COLO829 (cell line): ENCODE data around the gene SLAMF6.
"Not testable (repeated sequence)": the region's sequence is repeated elsewhere in the genome, so short reads cannot be mapped to it uniquely, and the experiment has no call there.

ENCODE experiments used
- DNase-seq: peaks from one replicate; pipeline ENCODE4 v3.0.0; 2012; ENCODE audit warnings: low spot score

The SLAMF6 gene

DNA sequence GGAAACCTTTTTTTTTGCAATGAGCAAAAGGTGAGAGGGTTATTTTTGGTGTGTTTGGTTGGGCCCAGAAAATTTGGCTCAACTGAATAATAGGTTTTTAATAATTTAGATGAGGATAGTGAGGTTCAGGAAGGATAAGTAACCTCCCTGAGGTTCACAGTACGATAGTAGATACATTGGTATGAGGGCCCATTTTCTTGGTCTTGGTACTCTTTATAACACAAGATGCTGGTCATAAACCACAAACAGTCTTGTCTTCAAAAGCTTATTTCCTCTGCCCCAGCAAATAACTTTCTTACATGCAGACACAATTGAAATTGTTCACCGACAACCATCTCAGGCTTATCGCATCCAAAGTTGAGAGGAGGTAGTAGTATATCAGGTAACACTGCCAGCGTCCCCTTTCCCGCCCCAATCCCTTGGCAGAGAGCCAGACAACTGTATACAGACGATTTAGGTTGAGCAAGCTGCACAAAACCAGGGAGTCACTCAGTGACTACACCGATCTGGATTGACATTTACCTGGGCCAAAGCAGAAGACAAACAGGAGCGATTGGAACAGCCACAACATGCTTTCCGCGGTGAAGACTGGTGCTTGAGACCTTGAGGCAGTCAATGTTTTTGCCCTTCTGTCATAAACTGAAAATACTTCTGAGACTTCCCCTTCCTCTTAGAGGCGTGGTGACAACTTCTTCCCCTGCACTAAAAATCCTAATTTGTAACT lies at the start of gene SLAMF6:
TSS of gene SLAMF6 (minus strand) at position 634 of the 724 bp plus-strand sequence. CDS start at position 571, 63 bp downstream.
- no peak for DNase-seq

DNA sequence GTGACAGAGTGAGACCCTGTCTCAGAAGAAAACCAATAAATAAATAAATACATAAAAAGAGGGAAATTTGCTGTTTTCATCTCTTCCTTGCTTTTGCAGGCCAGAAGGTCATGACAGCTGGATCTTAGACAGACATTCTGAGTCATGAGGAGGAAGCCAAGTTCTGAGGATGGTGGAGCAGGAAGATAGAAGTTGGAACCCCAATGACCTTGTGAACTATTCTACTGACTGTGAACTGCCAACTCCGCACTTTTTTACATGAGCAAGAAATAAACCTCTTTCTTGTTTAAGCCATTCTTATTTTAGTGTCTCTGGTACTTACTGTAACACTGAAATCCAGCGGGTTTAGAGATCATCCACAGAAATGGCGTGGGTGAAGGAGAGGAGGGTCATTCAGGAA lies 47.8 kb upstream of the SLAMF6 start:
- DNase-seq: no peak

DNA sequence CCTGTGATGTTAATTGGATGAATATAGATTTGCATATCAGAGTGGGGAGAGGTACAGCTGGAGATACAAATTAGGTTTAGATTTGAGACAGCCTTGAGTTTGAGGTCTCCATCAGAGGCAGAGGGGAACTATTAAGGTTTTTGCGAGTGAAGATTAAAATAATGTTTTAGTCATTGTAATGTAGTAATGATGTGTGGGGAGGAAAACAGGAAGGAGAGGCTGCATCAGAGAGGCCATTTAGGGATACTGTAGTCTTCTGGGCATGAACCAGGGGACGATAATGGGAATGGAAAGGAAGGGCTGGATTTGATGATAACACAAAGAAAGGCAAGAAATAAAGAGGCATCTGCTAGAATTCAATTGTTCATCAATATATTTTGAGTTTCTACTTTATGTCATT lies 46.8 kb upstream of the SLAMF6 start:
- DNase-seq: no peak

DNA sequence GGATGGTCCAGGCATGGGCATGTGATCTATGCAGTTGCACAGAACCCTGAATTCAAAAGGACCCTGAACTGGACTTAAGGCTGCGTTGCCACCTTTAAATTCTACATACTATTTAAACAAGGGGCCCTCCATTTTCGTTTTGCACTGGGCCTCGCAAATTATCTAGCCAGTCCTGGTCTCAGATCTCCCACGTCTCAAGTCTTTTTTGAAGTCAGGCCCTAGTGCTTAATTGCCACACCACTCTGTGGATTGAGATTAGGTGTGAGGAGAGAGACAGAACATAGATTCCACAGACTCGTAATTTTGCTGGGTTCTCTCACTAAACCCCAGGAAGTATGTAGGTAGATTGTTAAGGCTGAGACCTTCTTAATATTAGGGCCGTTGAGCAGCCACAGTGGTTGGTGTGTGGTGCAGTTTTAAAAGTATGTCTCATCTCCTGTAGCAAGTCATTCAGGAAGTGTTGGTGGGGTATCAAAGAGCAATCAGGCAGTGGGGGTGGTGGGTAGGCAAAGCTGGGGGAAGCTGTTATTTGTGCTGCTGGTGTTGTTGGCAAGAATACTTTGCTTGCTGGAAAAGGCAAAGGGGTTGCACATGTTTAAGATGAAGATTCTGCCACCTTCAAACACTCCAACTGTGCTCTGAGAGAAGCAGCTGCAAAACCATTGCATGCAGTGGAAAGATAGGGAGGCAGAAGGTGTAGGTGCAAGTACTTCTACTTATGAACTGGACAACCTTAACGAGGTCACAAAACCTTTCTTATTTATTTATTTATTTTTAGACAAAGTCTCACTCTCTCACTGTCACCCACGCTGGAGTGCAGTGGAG lies 45.0 kb upstream of the SLAMF6 start:
- DNase-seq: no peak

DNA sequence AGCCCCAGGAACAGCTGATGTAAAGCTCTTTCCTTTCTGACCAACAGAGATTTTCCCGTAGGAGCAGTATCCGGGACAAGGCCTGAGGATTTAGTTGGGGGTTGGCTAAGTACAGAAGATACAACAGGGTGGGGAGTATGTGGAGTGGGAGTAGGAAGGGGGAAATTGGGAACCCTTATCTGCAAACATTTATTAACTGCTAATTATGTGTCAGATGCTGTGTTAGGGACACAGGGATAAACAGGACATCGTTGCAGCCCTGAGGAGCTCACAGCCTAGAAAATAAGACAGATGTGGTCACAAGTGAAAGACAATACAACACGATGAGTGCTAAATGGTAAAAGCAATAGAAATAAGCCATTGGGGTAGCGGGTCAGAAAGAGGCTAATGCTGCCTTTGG lies 44.3 kb upstream of the SLAMF6 start:
- DNase-seq: no peak

DNA sequence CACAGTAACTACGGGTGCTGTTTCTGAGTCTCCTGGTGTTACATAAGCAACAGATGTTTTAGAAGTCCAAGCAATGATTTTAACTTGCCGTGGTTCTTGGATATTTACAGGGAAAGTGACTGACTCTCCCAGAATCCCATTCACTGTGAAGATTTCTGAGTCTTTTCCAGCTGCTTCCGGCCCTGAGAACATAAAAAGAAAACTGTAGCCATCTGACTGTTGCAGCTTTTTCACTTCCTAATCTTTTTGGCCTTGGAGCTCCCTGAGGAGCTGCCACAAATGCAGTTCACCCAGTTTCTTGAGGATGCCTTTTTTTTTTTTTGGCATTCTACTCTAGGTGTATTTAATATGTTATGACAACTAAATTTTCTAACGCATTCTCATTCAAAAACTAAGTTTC lies 42.5 kb upstream of the SLAMF6 start:
- no peak for DNase-seq

DNA sequence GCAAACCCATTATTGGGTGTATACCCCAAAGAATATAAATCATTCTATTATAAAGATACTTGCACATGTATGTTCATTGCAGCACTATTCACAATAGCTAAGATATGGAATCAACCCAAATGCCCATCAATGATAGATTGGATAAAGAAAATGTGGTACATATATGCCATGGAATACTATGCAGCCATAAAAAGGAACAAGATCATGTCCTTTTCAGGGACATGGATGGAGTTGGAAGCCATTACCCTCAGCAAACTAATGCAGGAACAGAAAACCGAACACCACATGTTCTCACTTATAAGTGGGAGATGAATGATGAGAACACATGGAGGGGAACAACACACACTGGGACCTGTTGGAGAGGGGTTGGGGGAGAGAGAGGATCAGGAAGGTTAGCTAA lies 40.2 kb upstream of the SLAMF6 start:
- not testable (repeated sequence) for DNase-seq

DNA sequence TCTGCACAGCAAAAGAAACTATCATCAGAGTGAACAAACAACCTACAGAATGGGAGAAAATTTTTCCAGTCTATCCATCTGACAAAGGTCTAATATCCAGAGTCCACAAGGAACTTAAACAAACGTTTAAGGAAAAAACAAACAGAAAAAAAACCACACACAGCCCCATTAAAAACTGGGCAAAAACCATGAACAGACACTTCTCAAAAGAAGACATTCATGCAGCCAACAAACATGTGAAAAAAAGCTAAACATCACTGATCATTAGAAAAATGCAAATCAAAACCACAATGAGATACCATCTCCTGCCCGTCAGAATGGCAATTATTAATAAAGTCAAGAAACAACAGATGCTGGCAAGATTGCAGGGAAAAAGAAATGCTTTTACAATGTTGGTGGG lies 39.7 kb upstream of the SLAMF6 start:
- DNase-seq: not testable (repeated sequence)

DNA sequence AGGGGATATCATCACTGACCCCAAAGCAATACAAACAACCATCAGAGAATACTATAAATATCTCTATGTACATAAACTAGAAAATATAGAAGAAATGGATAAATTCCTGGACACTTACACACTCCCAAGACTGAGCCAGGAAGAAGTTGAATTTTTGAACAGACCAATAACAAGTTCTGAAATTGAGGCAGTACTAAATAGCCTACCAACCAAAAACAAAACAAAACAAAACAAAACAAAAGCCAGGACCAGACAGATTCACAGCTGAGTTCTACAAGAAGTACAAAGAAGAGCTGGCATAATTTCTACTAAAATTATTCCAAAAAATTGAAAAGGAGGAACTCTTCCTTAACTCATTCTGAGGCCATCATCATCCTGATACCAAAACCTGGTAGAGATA lies 37.8 kb upstream of the SLAMF6 start:
- DNase-seq: no peak

DNA sequence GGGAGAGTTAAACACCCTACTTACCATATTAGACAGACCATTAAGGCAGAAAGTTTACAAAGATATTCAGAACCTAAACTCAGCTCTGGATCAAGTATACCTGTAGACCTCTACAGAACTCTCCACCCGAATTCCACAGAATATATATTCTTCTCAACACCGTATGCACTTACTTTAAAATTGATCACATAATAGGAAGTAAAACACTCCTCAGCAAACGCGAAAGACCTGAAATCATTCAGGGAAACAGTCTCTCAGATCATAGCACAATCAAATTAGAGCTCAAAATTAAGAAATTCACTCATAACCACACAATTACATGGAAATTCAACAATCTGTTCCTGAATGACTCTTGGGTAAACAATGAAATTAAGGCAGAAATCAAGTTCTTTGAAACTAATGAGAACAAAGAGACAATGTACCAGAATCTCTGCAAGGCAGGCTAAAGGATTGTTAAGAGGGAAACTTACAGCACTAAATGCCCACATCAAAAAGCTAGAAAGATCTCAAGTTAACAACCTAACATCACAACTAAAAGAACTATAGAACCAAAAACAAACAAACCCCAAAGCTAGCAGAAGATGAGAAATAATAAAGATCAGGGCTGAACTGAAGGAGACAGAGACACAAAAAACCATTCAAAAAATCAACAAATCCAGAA lies 37.1 kb upstream of the SLAMF6 start:
- no peak for DNase-seq

DNA sequence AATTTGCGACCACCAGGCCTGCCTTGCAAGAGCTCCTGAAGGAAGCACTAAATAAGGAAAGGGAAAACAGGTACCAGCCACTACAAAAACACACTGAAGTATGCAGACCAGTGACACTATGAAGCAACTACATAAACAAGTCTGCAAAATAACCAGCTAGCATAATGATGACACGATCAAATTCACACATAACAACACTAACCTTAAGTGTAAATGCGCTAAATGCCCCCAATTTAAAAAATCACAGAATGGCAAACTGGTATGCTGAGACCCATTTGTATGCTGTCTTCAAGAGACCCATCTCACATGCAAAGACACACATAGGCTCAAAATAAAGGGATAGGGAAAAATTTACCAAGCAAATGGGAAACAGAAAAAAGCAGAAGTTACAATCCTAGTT lies 36.4 kb upstream of the SLAMF6 start:
- DNase-seq: not testable (repeated sequence)

DNA sequence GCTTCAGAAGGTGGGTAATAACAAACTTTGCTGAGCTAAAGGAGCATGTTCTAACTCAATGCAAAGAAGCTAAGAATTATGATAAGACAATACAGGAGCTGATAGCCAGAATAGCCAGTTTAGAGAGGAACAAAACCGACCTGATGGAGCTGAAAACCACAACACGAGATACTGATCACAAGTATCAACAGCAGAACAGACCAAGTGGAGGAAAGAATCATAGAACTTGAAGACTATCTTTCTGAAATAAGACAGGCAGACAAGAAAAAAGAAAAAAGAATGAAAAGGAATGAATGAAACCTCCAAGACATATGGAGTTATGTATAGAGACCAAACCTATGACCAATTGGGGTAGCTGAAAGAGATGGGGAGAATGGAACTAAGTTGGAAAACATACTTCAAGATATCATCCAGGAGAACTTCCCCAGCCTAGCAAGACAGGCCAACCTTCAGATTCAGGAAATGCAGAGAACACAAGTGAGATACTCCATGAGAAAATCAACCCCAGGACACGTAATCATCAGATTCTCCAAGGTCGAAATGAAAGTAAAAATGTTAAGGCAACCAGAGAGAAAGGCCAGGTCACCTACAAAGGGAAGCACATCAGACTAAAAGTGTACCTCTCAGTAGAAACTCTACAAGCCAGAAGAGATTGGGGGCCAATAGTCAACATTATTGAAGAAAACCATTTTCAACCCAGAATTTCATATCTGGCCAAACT lies 35.8 kb upstream of the SLAMF6 start:
- DNase-seq: no peak

DNA sequence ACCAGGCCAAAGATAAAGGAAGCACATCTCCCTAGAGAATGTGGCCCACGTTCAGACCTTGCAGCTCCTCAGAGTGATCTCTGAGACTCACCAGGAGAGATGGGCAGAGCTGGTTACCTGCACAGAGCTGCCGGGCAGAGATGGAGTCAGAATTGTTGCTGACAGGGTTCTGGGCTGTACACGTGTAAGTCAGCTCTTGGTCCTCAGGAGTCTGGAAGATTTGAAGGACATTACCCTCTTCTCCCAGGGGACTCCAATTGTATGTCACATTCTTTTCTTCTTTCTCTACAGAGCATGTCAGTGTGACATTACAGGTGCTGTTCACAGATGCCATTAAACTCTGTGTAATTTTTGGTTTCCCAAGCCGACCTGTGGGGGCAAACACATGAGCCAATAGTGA lies 30.7 kb upstream of the SLAMF6 start:
- no peak for DNase-seq

DNA sequence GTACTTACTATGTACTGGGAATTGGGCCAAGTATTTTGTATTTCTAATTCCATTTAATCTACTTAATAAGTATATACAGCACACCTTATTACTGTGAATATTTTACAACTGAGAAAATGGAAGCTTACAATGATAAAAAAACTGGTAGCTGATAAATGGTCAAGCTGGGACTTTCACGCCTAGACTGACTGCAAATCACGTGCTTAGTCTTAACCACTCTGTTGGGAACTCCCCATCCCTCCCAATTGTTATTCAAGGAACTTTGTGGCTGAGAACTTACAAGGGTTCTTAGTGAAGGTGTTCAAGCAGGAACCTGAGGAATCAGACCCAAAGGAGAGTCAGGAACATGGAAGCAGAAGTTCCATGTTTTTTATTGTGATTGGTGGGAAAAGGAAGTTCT lies 29.4 kb upstream of the SLAMF6 start:
- DNase-seq: no peak

DNA sequence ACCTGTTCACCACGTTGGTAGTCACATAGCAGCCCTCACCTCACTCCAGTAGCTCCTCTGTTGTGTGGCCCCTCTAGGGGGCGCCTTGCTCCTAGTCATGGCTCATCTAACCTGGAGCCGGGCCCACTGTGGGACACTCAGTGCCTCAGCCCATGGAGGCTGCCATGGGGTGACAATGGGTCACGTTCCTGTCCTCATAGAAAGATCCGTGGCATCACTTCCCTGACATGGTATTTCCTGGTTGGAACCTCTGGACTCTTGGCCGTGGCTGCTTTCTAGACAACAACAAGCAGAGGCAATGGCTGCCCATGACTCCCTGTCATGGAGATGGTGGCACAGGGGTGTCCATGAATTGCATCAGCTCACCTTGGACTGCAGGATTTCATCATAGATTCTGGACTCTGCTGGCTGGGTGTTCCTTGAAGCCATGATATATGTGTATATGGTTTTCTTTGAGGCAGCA lies 27.5 kb upstream of the SLAMF6 start:
- DNase-seq: no peak

DNA sequence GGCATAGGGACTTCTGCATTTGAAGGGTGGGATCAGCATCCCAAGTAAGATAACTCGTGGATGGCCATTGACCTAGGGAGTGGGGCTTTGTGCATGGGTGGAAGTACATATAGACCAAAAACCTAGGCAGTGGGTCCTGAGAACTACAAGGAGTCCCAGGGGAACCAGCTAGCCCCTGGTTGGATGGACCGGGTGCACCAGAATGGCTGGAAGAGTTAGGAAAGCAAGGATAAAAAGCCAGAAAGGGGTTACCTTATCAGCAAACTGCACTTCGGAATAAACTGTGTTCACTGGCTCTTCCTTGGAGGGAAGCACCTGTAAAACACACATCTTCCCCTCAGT lies 26.6 kb upstream of the SLAMF6 start:
- no peak for DNase-seq

DNA sequence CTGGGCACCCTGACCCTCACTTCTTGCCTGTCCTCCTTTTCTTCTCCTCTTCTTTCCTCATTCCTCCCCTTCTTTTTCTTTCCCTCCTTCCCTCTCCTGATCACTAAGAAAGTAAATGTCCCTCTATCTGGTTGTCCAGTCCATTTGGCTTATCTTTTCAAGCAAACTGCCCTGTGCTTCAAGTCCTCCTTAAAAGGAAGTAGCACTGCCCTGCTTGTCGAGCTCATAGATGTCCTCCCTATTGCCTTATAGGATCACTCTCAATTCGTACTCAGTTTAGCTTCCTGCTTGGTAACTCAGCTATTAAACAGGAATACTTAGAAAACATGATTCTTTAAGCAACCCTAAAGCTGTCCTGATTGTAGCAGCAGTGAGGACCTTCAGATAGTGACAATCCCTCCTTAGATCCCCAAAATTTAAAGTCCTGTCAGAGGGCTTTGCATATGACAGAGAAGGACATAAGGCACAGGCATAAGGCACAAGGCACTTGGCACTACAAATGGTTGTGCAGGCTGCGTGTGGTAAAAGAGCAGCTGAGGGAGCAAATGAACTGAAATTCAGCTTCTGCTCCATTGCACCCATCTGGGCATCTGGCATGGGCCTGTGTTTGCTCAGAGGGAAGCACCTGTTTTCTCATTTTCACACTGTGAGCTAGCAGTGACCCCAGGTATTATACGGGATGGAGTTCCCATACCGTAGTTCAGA lies 26.1 kb upstream of the SLAMF6 start:
- no peak for DNase-seq

DNA sequence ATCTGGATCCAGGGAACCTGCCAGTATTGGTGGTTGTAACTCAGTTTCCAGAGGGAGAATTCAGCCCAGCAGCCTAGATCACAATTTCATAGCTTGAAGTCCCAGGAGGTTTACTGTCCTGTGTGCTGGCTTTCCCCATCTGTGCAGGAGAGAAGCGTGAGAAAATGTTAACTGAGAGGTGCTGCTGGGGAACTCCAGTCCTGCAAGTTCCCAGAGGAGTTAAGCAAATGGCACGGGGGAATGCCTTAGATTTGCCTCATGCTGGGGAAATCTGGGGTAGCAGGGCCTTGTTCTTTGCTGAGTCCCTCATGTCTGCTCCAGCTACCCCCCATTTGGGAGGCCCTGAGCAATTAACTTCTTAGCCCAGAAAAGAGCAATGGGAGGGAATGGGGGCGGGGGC lies 25.1 kb upstream of the SLAMF6 start:
- no peak for DNase-seq

DNA sequence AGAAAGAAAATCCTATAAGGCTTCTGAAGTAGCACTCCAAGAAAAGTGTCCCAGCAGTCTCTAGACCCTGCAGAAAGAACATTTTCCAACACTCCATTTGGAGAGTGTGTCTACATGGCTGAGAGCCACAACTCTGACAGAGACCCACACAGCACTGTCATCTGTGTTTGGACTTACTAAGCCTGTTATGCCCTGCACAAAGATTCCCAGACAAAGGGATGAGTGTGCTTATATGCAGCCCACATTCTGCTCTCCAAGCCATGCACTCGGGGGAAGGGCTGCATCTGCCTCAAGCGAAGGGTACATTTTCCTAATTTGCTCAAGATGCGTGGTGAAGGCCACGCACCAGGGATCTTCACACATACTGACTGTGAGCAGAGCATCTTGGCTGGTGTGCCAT lies 24.4 kb upstream of the SLAMF6 start:
- no peak for DNase-seq

DNA sequence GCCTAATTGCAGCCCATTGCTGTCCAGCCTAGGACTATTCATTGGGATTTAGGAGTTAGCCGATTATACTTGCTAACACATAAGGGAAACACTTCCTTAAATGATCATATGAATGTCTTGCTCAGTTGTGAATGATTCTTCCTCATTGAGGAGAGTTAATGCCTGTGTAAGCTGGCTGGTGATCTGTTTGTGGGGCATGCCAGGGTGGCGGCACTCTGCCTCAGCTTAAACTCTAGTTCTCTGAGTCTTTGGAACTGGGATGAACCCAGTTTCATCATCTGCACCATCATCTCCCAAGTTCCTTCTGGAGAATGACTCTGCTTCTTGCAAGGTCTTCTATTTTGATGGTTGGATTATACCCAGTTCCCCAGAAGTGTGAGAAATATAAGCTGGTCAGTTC lies 23.9 kb upstream of the SLAMF6 start:
- no peak for DNase-seq

DNA sequence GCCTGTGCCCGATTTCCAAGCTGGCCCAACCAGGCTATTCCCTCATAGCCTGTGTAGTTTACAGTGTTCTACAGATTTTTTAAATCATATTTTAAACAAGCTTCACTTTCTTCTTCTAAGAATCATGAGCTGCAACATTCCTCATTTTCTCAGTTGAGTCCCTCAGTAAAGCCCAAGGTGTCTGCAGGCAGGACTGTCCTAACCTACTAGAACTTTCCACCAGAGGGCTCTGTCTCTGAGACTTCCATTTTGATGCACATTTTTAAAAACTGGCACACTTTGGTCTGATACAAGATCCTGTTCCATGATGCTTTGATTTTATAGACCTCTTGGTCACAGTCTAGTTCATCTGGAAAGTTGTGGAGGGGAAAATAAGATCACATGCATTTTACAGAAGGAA lies 21.6 kb upstream of the SLAMF6 start:
- DNase-seq: peak; percentile 54
